HG02973 (cell line): ENCODE results near the gene ILKAP.

ENCODE experiments used
- ATAC-seq: cut with Tn5 transposase; IDR thresholded peaks from one replicate; pipeline ENCODE4 v1.9.1; 2021; ENCODE audit warnings: moderate library complexity; ENCODE audit not compliant: unreplicated experiment

Gene ILKAP

GRCh38 chr2:238166391-238167343 is 36.8 kb downstream of the ILKAP start:
- no peak for ATAC-seq

DNA sequence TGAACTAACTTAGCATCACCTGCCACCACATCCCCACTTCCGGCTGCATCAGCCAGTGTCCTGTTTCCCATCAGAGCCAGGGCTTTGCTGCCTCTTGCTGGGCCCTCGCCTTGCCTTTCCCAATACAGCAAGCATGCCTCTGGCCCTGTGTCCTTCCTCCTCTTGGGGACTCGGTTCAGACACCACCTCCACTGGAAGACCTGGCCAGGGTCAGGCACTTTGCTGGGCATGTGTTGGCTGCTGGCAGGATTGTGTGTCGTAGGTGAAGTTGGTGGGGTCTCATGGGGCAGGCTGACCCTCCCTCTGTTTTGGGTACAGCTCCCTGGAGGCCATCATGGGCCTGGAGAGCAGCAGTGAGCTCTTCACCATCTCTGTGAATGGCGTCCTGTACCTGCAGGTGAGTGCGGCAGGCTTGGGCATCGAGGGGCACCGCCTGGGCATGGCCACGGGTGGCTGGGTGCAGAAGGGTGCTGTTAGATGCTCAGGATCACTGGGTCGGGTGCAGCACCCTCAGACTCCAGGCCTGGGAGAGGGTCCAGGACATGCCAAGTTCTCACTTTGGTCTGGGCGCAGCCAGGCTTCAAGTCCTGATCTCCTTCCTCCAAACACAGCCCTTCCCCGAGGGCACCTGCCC is 38.1 kb downstream of the ILKAP start:
- ATAC-seq, result no peak

- no peak for ATAC-seq
Measured at GRCh38 chr2:238164906-238165287, 38.6 kb downstream of the ILKAP start.

DNA sequence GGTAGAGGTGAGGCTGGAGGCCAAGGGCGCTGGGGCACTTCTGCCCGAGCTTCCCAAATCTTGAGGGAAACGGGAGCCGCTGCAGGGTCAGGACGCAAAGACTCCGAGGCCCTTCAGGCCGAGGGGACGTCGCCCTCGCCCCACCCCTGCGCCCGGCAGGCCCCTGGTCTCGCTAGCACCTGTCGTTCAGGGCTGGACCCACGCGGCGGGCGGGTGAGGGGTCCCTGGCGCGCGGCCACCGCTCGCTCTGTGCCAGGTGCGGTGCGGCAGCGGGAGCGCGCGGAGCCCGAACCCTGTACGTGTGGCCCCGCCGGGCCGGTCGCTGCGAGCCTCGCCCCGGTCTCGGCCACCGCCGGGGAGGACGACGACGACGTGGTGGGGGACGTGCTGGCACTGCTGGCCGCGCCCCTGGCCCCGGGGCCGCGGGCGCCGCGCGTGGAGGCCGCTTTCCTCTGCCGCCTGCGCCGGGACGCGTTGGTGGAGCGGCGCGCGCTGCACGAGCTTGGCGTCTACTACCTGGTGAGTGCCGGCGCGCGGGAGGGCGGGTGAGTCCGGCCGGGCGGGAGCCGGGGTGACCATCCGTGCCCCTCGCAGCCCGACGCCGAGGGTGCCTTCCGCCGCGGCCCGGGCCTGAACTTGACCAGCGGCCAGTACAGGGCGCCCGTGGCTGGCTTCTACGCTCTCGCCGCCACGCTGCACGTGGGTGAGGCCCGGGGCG is 39.9 kb downstream of the ILKAP start:
- ATAC-seq, result no peak

GRCh38 chr2:238162846-238163441 is 40.6 kb downstream of the ILKAP start:
- ATAC-seq, result no peak

GRCh38 chr2:238162251-238162845 is 41.1 kb downstream of the ILKAP start:
- no peak for ATAC-seq

- no peak for ATAC-seq
Measured at GRCh38 chr2:238161291-238162051, 42.0 kb downstream of the ILKAP start.

- ATAC-seq, result no peak
Measured at GRCh38 chr2:238160206-238161129, 43.0 kb downstream of the ILKAP start.

GRCh38 chr2:238159661-238160205 is 43.8 kb downstream of the ILKAP start:
- no peak for ATAC-seq

GRCh38 chr2:238159071-238159539 is 44.4 kb downstream of the ILKAP start:
- no peak for ATAC-seq

GRCh38 chr2:238158509-238159070 is 44.9 kb downstream of the ILKAP start, which contains the start of gene ERFE:
ERFE (plus strand) TSS chr2:238158970; CDS start chr2:238159008, 38 bp downstream.
- no peak for ATAC-seq

GRCh38 chr2:238158018-238158508 is 45.4 kb downstream of the ILKAP start:
- no peak for ATAC-seq

GRCh38 chr2:238157506-238158017 is 45.9 kb downstream of the ILKAP start:
- ATAC-seq, result no peak

DNA sequence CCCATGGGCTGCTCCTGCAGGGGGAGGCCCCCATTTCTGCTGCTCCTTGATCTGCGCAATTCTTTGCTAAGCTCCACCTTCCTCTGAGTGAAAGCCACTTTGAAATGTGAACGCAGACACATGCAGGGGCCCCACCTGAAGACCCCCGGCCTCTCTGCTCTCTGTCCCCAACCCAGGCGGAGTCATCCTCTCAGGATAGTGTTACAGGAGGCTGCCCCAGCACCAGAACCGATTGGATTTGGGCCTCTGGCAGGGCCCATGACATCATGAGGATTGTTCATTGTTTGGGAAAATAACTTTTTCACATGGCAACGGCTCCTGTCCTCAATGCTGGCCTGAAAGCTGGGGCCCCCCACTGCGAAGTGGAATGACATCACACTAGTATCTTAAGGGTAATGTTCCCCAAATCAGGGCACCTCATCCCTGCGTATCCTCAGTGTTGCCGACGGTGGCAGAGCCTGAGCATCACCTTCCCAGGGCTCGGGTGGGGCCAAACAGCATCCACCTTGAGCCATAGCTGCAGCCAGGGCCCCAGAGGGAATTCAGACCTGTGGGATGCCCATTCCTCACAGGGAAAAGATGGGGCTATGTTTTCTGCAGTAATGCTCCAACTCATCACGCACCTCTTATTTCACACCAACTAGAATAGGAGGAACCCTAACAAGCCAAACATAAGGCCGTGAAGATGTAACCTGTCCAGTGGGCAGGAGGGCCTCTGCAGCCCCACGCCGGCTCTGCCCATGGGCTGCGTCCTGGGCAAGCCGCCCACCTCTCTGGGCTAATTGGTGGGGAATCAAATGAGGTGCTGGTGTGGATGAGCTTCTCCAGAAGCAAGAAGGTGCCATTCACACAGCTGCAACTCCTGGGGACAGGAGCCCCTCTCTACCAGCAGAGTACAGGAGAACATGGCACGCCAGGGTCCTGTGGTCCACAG is 47.5 kb downstream of the ILKAP start:
- ATAC-seq, result no peak

DNA sequence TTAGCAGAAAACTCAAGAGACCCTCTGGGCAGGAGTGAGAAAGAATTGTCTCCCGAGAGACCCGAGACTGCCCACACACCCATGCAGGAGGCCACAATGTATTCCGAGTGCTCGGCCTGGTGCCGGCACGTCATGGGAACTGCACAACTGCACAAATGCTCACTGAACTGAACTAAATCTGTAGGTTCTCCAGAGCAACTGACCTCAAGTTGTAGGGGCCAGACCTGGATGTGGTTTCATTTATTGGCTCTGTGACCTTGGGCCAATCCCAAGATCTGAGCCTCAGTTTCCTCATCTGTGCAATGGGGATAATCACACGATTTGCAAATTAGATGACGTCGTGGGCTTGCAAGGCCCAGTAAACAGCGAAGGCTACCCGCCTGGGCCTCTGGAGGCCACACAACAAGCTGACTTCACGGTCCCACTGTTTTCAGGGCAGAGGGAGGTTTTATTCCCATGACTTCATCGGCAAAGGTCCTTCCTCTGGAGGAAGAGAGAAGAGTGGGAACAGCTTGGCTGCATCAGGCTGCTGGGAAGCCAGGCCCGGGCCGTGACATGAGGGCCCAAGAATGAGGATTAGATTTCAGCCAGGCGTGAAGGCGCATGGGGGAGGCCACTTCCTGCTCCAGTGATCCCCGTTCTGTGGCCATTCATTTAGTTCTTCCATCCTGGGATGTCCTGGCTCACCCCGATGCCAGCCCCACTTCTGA is 48.3 kb downstream of the ILKAP start:
- ATAC-seq, result no peak

- no peak for ATAC-seq
Measured at GRCh38 chr2:238154570-238154969, 48.9 kb downstream of the ILKAP start.
